Nephron (organoid): ENCODE data around the gene RAET1E.

Experiments
- H3K27ac Mint-ChIP-seq, 3 experiments: 2 replicates each; pipeline ENCODE4 v1.8.0; 2020; ENCODE audit warnings: mixed read lengths in 3 of 3, mild to moderate bottlenecking in 2 of 3, moderate library complexity in 1 of 3
- H3K27me3 Mint-ChIP-seq: 2 replicates; pipeline ENCODE4 v1.8.0; 2021; ENCODE audit warnings: low read depth, mild to moderate bottlenecking, moderate library complexity, mixed read lengths
- H3K36me3 Mint-ChIP-seq: 2 replicates; pipeline ENCODE4 v1.8.0; 2020; ENCODE audit warnings: low read depth, mixed read lengths
- H3K4me1 Mint-ChIP-seq: 2 replicates; pipeline ENCODE4 v1.8.0; 2020; ENCODE audit warnings: mixed read lengths
- H3K4me3 Mint-ChIP-seq, 3 experiments: 2 replicates each; pipeline ENCODE4 v1.8.0; 2020; ENCODE audit warnings: mild to moderate bottlenecking in 3 of 3, mixed read lengths in 3 of 3, moderate library complexity in 2 of 3
- H3K9me3 Mint-ChIP-seq: 2 replicates; pipeline ENCODE4 v1.8.0; 2020; ENCODE audit warnings: mixed read lengths
- CTCF ChIP-seq, 3 experiments: fragments of 200-600 bp; sonication (generic); IDR thresholded peaks; one replicate each; pipeline ENCODE4 v1.5.0; 2021; ENCODE audit warnings: antibody characterized with exemption in 3 of 3; ENCODE audit not compliant: unreplicated experiment in 3 of 3

RAET1E gene

GRCh38 chr6:149869275-149869892, 28.5 kb downstream of the RAET1E start:
- Mint-ChIP-seq H3K36me3 (no peaks in the 10 kb centered on the region), H3K4me1 (no peaks in the 10 kb centered on the region), H3K4me3 (no peak overlapping the region), H3K27me3 (peaks cover 24% of the 10 kb centered on the region), H3K9me3 (peaks cover 16% of the 10 kb centered on the region), H3K27ac (no peak overlapping the region)
- no peak for TF ChIP-seq CTCF (IDR thresholded peaks at IDR 0.05; ENCODE audit: unreplicated experiment in 3 of 3)

DNA sequence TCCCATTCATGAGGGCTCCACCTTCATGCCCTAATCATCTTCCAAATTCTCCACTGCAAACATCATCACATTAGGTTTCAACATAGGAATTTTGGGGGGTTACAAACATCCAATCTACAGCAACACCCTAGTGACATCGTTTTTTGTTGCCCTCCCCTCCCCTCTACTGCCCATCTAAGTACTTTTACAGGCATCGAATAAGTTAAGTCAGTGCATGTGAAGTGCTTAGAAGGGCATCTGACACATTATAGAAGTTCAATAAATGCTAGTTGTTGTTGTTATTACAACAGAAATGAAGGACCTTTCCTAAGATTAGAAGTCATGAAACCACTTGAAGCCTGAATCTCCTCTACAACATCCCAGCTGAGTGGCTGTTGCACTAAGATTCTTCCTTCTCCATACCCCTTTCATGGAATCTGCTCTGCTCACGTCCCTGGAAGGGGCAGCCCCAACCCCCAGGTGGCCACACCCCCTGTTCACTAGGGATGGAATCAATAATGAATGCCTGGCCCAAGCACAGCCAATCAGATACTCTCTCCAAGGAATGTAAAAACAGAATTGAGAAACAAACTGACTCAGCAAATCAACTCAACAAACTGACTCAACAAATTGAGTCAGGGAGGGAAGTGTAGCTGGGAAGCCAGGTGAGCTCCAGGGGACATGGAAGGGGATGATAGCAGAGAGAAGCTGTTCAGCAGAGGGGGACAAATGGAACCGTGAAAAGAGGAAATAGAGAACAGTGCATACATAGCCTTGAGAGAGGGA, 29.9 kb downstream of the RAET1E start:
- H3K9me3 Mint-ChIP-seq = peaks cover 7% of the 10 kb centered on the region
- H3K27ac Mint-ChIP-seq = no peak overlapping the region
- H3K4me3 Mint-ChIP-seq = no peak overlapping the region
- no peak for TF ChIP-seq CTCF (IDR thresholded peaks at IDR 0.05; ENCODE audit: unreplicated experiment in 3 of 3)
- peaks cover 19% of the 10 kb centered on the region for H3K27me3 Mint-ChIP-seq
- H3K4me1 Mint-ChIP-seq = peaks cover 2% of the 10 kb centered on the region
- H3K36me3 Mint-ChIP-seq = no peaks in the 10 kb centered on the region

- Mint-ChIP-seq H3K9me3 (no peaks in the 10 kb centered on the region), H3K27me3 (peaks cover 33% of the 10 kb centered on the region), H3K27ac (peak overlapping the region; percentile 46 to 87 (median 76)), H3K4me3 (peak overlapping the region; percentile 75 to 86 (median 85)), H3K4me1 (peaks cover 28% of the 10 kb centered on the region), H3K36me3 (no peaks in the 10 kb centered on the region)
- peak; percentile 65 to 69 (median 68) for TF ChIP-seq CTCF (IDR thresholded peaks at IDR 0.05; ENCODE audit: unreplicated experiment in 3 of 3)
Observed at GRCh38 chr6:149864578-149865535, 33.1 kb downstream of the RAET1E start.

GRCh38 chr6:149863698-149864577, 34.0 kb downstream of the RAET1E start, which contains the start of gene LRP11:
LRP11 (minus strand) TSS chr6:149864359; CDS start chr6:149864020, 339 bp downstream.
- Mint-ChIP-seq H3K4me1 (peaks cover 28% of the 10 kb centered on the region), H3K4me3 (peak within 1 kb of the TSS; percentile 83 to 95 (median 89)), H3K27ac (peak within 1 kb of the TSS; percentile 82 to 88 (median 87)), H3K36me3 (no peaks in the 10 kb centered on the region), H3K9me3 (no peaks in the 10 kb centered on the region), H3K27me3 (peaks cover 29% of the 10 kb centered on the region)
- no peak for TF ChIP-seq CTCF (IDR thresholded peaks at IDR 0.05; ENCODE audit: unreplicated experiment in 3 of 3)
